Heart right ventricle (tissue), 16 donors: ENCODE results near the gene CEACAM16. TPM values are rescaled to one million over a fixed set of nuclear protein-coding genes. Genes with fewer than 3 reads are reported as not detected.

Experiments used
- ATAC-seq, 8 donors: fragments of 200-7000 bp; cut with Tn5 transposase; one replicate each; pipeline ENCODE4 v1.9.1; 2020; ENCODE audit warnings: mild to moderate bottlenecking in 8 of 8, moderate library complexity in 8 of 8, moderate number of reproducible peaks in 1 of 8
- DNase-seq, 2 donors: peaks; one replicate each; pipeline ENCODE4 v3.0.0-alpha.2; 2020
- H3K27ac ChIP-seq, 10 donors: fragments of 200-600 bp; sonication (generic) in 2 of 10; one replicate each; pipeline versions ENCODE4 v1.5.0 to v1.8.0; 2020 to 2022; ENCODE audit warnings: mild to moderate bottlenecking in 3 of 10
- H3K27me3 ChIP-seq, 7 donors: fragments of 200-600 bp; one replicate each; pipeline ENCODE4 v1.8.0; 2021 to 2022; ENCODE audit warnings: mild to moderate bottlenecking in 2 of 7
- H3K36me3 ChIP-seq, 9 donors: fragments of 200-600 bp; sonication (generic) in 1 of 9; one replicate each; pipeline versions ENCODE4 v1.5.0 to v1.8.0; 2020 to 2022; ENCODE audit warnings: mild to moderate bottlenecking in 2 of 9
- H3K4me1 ChIP-seq, 9 donors: fragments of 200-600 bp; sonication (generic) in 1 of 9; one replicate each; pipeline versions ENCODE4 v1.5.0 to v1.8.0; 2020 to 2022; ENCODE audit warnings: mild to moderate bottlenecking in 4 of 9
- H3K4me3 ChIP-seq, 10 donors: fragments of 200-600 bp; sonication (generic) in 2 of 10; one replicate each; pipeline versions ENCODE4 v1.5.0 to v1.8.0; 2020 to 2022; ENCODE audit warnings: mild to moderate bottlenecking in 7 of 10, moderate library complexity in 2 of 10
- H3K9me3 ChIP-seq, 11 donors: fragments of 200-600 bp in 10 of 11; sonication (generic) in 2 of 11; one replicate each; pipeline versions ENCODE4 v1.5.0 to v1.8.0; 2013 to 2022; ENCODE audit warnings: mild to moderate bottlenecking in 2 of 11, control low read depth in 1 of 11, moderate library complexity in 1 of 11
- WGBS, 2 donors: extraction: QIAGEN DNeasy Blood & Tissue Kit; methylation state at CpG; one replicate each; pipeline ENCODE4 v1.1.7; 2013; ENCODE audit warnings: inconsistent platforms in 1 of 2; 5-methylcytosine and 5-hydroxymethylcytosine counted together
- intact Hi-C, 10 donors: fragments of 100-400 bp; cut with DNase I; formaldehyde crosslinking; loops; one replicate each; pipeline versions ENCODE4 v1.11.1 to v1.14.2; 2022
- microRNA-seq, 2 donors: library from miRNA; unstranded; fragments of <30 nt; microRNA quantifications; one replicate each; pipeline ENCODE4 v1.2.0, GENCODE V29; 2021
- polyA plus RNA-seq, 2 donors: library from polyadenylated mRNA; stranded (reverse); fragments of 200-250 nt; gene quantifications; one replicate each; pipeline ENCODE4 v1.2.3, GENCODE V29; 2013
- total RNA-seq, 10 donors: library from RNA; stranded (reverse); fragmentation: NEBNext Ultra II Directional in 3 of 10; extraction: Animal tissue kit (Norgen Biotek cat#: 25700) in 3 of 10; gene quantifications; one replicate each; pipeline versions ENCODE4 v1.2.1 to v1.2.4, GENCODE V29; 2021 to 2023
- TF ChIP-seq, protein P1 (sequence below), 9 donors: fragments of 200-600 bp; sonication (generic) in 2 of 9; IDR thresholded peaks; one replicate each; pipeline versions ENCODE4 v1.5.0 to v1.8.0; 2021 to 2022; ENCODE audit warnings: antibody characterized with exemption in 9 of 9, mild to moderate bottlenecking in 5 of 9, moderate library complexity in 1 of 9
- donor health status: Arrhythmogenic right ventricular cardiomyopathy.
- donor health status: ischemic (EF 13 %, LVEDD 7.1; RV severe dilation, severe dysfunction).
- donor health status: healthy with polysubstance abuse.
- donor health status: DM: no; HTN: yes; CAD: no.
- donor health status: DM: no; HTN: no; CAD: no.
- donor health status: ischemic (EF 25% LVEDD 6.9; RV normal size, moderate dysfunction).
- donor health status: ischemic (EF 25% LVEDD 5.7; RV mildly dilated, moderate dysfunction).
- donor health status: healthy.
- donor health status: DM: yes; HTN: yes; CAD: no.
- donor health status: Ischemic cardiomyopathy.
- donor health status: ischemic (EF 35%, LVEDD 5.7; RV mildly dilated, moderate dysfunction).
- donor health status: nonischemic (EF 11% LVEDD 7.7; RV severe dilation, severe dysfunction).
- donor health status: DM: yes; HTN: yes; CAD: no.
- donor health status: PGD.
- donor health status: ischemic (EF 29% LVEDD 5.4; RV normal size, mild dysfunction).
- donor health status: nonischemic (EF 23%, LVEDD 6.1; RV moderate dilation, normal function).

The CEACAM16 gene
- total and polyA plus RNA-seq, 12 donors: not detected

DNA sequence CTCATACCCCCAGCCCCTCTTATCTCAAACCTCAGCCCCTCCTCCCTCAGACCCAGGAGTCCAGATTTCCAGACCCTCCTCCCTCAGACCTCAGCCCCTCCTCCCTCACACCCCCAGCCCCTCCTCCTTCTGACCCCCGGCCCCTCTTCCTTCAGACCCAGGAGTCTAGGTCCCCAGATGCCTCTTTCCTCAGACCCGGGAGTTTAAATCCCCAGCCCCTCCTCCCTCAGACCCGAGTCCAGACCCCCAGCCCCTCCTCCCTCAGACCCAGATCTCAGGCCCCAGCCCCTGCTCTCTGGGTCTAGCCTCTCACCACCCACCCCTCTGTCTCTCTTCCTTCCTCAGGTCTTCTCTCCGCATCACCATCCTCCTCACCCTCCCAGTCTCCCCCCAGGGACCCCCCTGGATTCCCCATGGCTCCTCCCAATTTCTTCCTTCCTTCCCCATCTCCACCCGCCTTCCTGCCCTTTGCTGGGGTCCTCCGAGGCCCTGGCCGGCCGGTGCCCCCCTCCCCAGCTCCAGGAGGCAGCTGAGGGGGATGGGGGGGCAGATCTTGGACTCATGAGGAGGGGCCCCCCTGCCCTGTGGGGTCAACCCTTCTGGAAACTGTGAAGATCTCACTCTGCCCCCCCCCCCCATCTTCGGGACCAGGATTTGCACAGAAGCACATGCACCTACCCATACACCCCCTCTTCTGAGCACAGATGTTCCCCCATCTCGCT is 60.3 kb downstream of the CEACAM16 start:
- WGBS, 2 donors: 71 to 75% methylated on average over 10 of the region's 10 CpGs
- Histone ChIP-seq H3K27ac (peak overlapping the region in 3 of 10 donors; percentile 6 to 98 (median 20)), H3K4me1 (peaks cover 16 to 78% (median 45%) of the 10 kb centered on the region in 9 donors)

More for the DNA sequence above, 60.3 kb downstream of the CEACAM16 start:
- H3K36me3 ChIP-seq: peaks cover 0 to 76% (median 6%) of the 10 kb centered on the region in 9 donors
- TF ChIP-seq, protein P1, sequence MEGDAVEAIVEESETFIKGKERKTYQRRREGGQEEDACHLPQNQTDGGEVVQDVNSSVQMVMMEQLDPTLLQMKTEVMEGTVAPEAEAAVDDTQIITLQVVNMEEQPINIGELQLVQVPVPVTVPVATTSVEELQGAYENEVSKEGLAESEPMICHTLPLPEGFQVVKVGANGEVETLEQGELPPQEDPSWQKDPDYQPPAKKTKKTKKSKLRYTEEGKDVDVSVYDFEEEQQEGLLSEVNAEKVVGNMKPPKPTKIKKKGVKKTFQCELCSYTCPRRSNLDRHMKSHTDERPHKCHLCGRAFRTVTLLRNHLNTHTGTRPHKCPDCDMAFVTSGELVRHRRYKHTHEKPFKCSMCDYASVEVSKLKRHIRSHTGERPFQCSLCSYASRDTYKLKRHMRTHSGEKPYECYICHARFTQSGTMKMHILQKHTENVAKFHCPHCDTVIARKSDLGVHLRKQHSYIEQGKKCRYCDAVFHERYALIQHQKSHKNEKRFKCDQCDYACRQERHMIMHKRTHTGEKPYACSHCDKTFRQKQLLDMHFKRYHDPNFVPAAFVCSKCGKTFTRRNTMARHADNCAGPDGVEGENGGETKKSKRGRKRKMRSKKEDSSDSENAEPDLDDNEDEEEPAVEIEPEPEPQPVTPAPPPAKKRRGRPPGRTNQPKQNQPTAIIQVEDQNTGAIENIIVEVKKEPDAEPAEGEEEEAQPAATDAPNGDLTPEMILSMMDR (IDR thresholded peaks at IDR 0.05): no peak
- H3K4me3 ChIP-seq: no peak overlapping the region
- ATAC-seq (no peak), DNase-seq (no peak)
- no peaks in the 10 kb centered on the region for H3K9me3 ChIP-seq
- intact Hi-C loops: loop anchor here in 4 of 10 donors (5.0 kb wide), 1 partner anchor 37 kb away; no protein-coding TSS in a partner anchor
- no peaks in the 10 kb centered on the region for H3K27me3 ChIP-seq

Small RNA genes within 50 kb of the gene (microRNA-seq; reads per million reads assigned to microRNA genes)
- gene MIR4531: 0 reads per million in 2 donors
- gene MIR8085: 0 reads per million in 2 donors

Other genes starting within 250 kb of the CEACAM16 start
- gene ZNF180, start 198.6 kb upstream of the CEACAM16 start, total RNA-seq: 1 to 10 TPM; 3.2 to 6.7 (median 4.6) TPM
- 1 to 10 TPM; 1.7 to 4.5 TPM for gene ZNF180, start 198.6 kb upstream of the CEACAM16 start, polyA plus RNA-seq
- not detected for gene CEACAM20, start 169.5 kb upstream of the CEACAM16 start, total RNA-seq
- gene CEACAM20, start 169.5 kb upstream of the CEACAM16 start, polyA plus RNA-seq: not detected
- gene IGSF23, start 85.6 kb upstream of the CEACAM16 start, total RNA-seq: not detected
- under 1 TPM in 1 of 2 donors, not detected in 1; 0.86 TPM for gene IGSF23, start 85.6 kb upstream of the CEACAM16 start, polyA plus RNA-seq
- gene PVR, start 55.2 kb upstream of the CEACAM16 start, total RNA-seq: 100 to 1,000 TPM in 1 of 10 donors, 10 to 100 TPM in 9; 38.3 to 108 (median 41.8) TPM
- 10 to 100 TPM; 47.3 to 74.8 TPM for gene PVR, start 55.2 kb upstream of the CEACAM16 start, polyA plus RNA-seq
- 10 to 100 TPM in 1 of 10 donors, 1 to 10 TPM in 9; 3.3 to 10.7 (median 5.1) TPM for gene CEACAM19, start 27.7 kb upstream of the CEACAM16 start, total RNA-seq
- 10 to 100 TPM in 1 of 2 donors, 1 to 10 TPM in 1; 5.2 to 36.8 TPM for gene CEACAM19, start 27.7 kb upstream of the CEACAM16 start, polyA plus RNA-seq
- gene BCL3, start 49.6 kb downstream of the CEACAM16 start, total RNA-seq: 10 to 100 TPM in 9 of 10 donors, 1 to 10 TPM in 1; 7.1 to 76.3 (median 20.3) TPM
- gene BCL3, start 49.6 kb downstream of the CEACAM16 start, polyA plus RNA-seq: 10 to 100 TPM; 20.7 to 30.7 TPM
- gene CBLC, start 78.7 kb downstream of the CEACAM16 start, total RNA-seq: under 1 TPM in 1 of 10 donors, not detected in 9; 0.38 TPM
- gene CBLC, start 78.7 kb downstream of the CEACAM16 start, polyA plus RNA-seq: not detected
- gene BCAM, start 110.0 kb downstream of the CEACAM16 start, total RNA-seq: 100 to 1,000 TPM in 4 of 10 donors, 10 to 100 TPM in 6; 72.8 to 118 (median 92.5) TPM
- gene BCAM, start 110.0 kb downstream of the CEACAM16 start, polyA plus RNA-seq: 100 to 1,000 TPM in 1 of 2 donors, 10 to 100 TPM in 1; 63.2 to 130 TPM
- gene NECTIN2, start 147.1 kb downstream of the CEACAM16 start, total RNA-seq: 10 to 100 TPM; 34.1 to 83.9 (median 46.5) TPM
- 10 to 100 TPM; 62.5 to 96.8 TPM for gene NECTIN2, start 147.1 kb downstream of the CEACAM16 start, polyA plus RNA-seq
- gene TOMM40, start 192.1 kb downstream of the CEACAM16 start, total RNA-seq: 10 to 100 TPM; 37.8 to 66.2 (median 43.9) TPM
- 10 to 100 TPM; 45.6 to 77.5 TPM for gene TOMM40, start 192.1 kb downstream of the CEACAM16 start, polyA plus RNA-seq
- 10 to 100 TPM in 9 of 10 donors, 1 to 10 TPM in 1; 6.0 to 29.5 (median 20.6) TPM for gene APOE, start 206.6 kb downstream of the CEACAM16 start, total RNA-seq
- 10 to 100 TPM; 63.6 to 77.8 TPM for gene APOE, start 206.6 kb downstream of the CEACAM16 start, polyA plus RNA-seq
- gene APOC1, start 215.5 kb downstream of the CEACAM16 start, total RNA-seq: 10 to 100 TPM in 1 of 10 donors, 1 to 10 TPM in 4, not detected in 5; 1.4 to 13.5 (median 1.6) TPM
- 1 to 10 TPM; 3.6 to 5.3 TPM for gene APOC1, start 215.5 kb downstream of the CEACAM16 start, polyA plus RNA-seq
- gene APOC4, start 243.1 kb downstream of the CEACAM16 start, total RNA-seq: not detected
- gene APOC4, start 243.1 kb downstream of the CEACAM16 start, polyA plus RNA-seq: not detected
- gene APOC2, start 246.9 kb downstream of the CEACAM16 start, total RNA-seq: under 1 TPM in 2 of 10 donors, not detected in 8; 0.65 to 0.79 TPM
- under 1 TPM; 0.36 to 0.66 TPM for gene APOC2, start 246.9 kb downstream of the CEACAM16 start, polyA plus RNA-seq